Activated T-cell treated with anti-CD3 and anti-CD28 coated beads for 24 hours (primary cell): ENCODE data around the gene RAB8B.

Experiments used
- DNase-seq: peaks from one replicate; pipeline ENCODE4 v3.0.0-alpha.2; 2020; ENCODE audit warnings: low read depth

Gene RAB8B

GRCh38 chr15:63313825-63314224, 124.4 kb downstream of the RAB8B start:
- no peak for DNase-seq

GRCh38 chr15:63314409-63314808, 125.0 kb downstream of the RAB8B start:
- no peak for DNase-seq
